CD4-positive, alpha-beta memory T cell (primary cell): ENCODE data around the gene MYOD1. TPM values are rescaled to one million over a fixed set of nuclear protein-coding genes. Genes with fewer than 3 reads are reported as not detected.

ENCODE experiments used
- CTCF ChIA-PET: fragments of 350-600 bp; sonication (Branson Sonifier 250); formaldehyde crosslinking; loops from one replicate; lab custom pipeline; 2021; ENCODE audit warnings: inconsistent platforms; ENCODE audit not compliant: partially characterized antibody; lab: Charles Lee
- POLR2A ChIA-PET: fragments of 350-600 bp; sonication (Branson Sonifier 250); formaldehyde crosslinking; loops from one replicate; lab custom pipeline; 2021; ENCODE audit not compliant: partially characterized antibody; lab: Charles Lee
- DNase-seq, 5 donors: peaks; one replicate each; pipeline versions ENCODE4 v3.0.0 to v3.0.0-alpha.2; 2020 to 2022; ENCODE audit warnings: mixed read lengths in 1 of 5
- H3K27ac ChIP-seq: one replicate; pipeline ENCODE4 v1.7.0; 2013; ENCODE audit warnings: low read depth, low read length
- H3K27me3 ChIP-seq: 2 replicates; pipeline ENCODE4 v1.7.0; 2013; ENCODE audit warnings: mild to moderate bottlenecking, low read length, moderate library complexity; ENCODE audit not compliant: insufficient read depth
- H3K36me3 ChIP-seq: 2 replicates; pipeline ENCODE4 v1.7.0; 2013; ENCODE audit warnings: mild to moderate bottlenecking, low read length, moderate library complexity; ENCODE audit not compliant: insufficient read depth
- H3K4me1 ChIP-seq: 2 replicates; pipeline ENCODE4 v1.7.0; 2013; ENCODE audit warnings: mild to moderate bottlenecking, low read length, moderate library complexity; ENCODE audit not compliant: insufficient read depth
- H3K4me3 ChIP-seq, 2 donors: one replicate each; pipeline ENCODE4 v1.7.0; 2013; ENCODE audit warnings: low read length in 2 of 2, mild to moderate bottlenecking in 1 of 2
- H3K9me3 ChIP-seq, 2 donors: one replicate each; pipeline ENCODE4 v1.7.0; 2013; ENCODE audit warnings: low read length in 2 of 2, control low read depth in 1 of 2; ENCODE audit not compliant: control insufficient read depth in 1 of 2
- H3K27ac Mint-ChIP-seq, 7 donors: one replicate each; pipeline ENCODE4 v1.8.0; 2020 to 2021; ENCODE audit warnings: mixed read lengths in 7 of 7, mild to moderate bottlenecking in 6 of 7, inconsistent platforms in 3 of 7, moderate library complexity in 3 of 7
- H3K27me3 Mint-ChIP-seq, 2 donors: one replicate each; pipeline ENCODE4 v1.8.0; 2020 to 2021; ENCODE audit warnings: mixed read lengths in 2 of 2
- H3K36me3 Mint-ChIP-seq, 2 donors: one replicate each; pipeline ENCODE4 v1.8.0; 2020 to 2021; ENCODE audit warnings: mixed read lengths in 2 of 2, inconsistent platforms in 1 of 2, mild to moderate bottlenecking in 1 of 2
- H3K4me1 Mint-ChIP-seq, 4 donors: one replicate each; pipeline ENCODE4 v1.8.0; 2020 to 2021; ENCODE audit warnings: mixed read lengths in 4 of 4, mild to moderate bottlenecking in 1 of 4
- H3K4me3 Mint-ChIP-seq, 8 donors: one replicate each; pipeline ENCODE4 v1.8.0; 2020 to 2021; ENCODE audit warnings: mixed read lengths in 8 of 8, mild to moderate bottlenecking in 7 of 8, moderate library complexity in 6 of 8, inconsistent platforms in 3 of 8
- H3K9me3 Mint-ChIP-seq, 8 donors: one replicate each; pipeline ENCODE4 v1.8.0; 2020 to 2021; ENCODE audit warnings: mixed read lengths in 8 of 8, mild to moderate bottlenecking in 5 of 8, inconsistent platforms in 3 of 8, moderate library complexity in 1 of 8
- intact Hi-C: fragments of 100-400 bp; cut with micrococcal nuclease; formaldehyde crosslinking; loops from one replicate; pipeline ENCODE4 v1.15.1; 2023
- polyA plus RNA-seq, 2 donors: library from polyadenylated mRNA; unstranded; fragments of 300-500 nt; fragmentation: Illumina TruSeq; gene quantifications; one replicate each; pipeline ENCODE4 v1.2.3, GENCODE V29; 2021
- total RNA-seq, 2 experiments: library from RNA; stranded (reverse); gene quantifications; one replicate each; pipeline ENCODE4 v1.2.3, GENCODE V29; 2021

Gene MYOD1
- total and polyA plus RNA-seq, 4 experiments from 2014 or later: not detected

GRCh38 chr11:17703951-17704350 is 15.4 kb upstream of the MYOD1 start:
- no peak overlapping the region for H3K27ac Mint-ChIP-seq
- intact Hi-C loops: no loop called here
- Histone ChIP-seq H3K27ac (no peak overlapping the region), H3K9me3 (no peaks in the 10 kb centered on the region), H3K27me3 (no peaks in the 10 kb centered on the region), H3K4me3 (no peak overlapping the region), H3K4me1 (no peaks in the 10 kb centered on the region), H3K36me3 (no peaks in the 10 kb centered on the region)
- no peak overlapping the region for H3K4me3 Mint-ChIP-seq
- DNase-seq: no peak
- H3K4me1 Mint-ChIP-seq: no peaks in the 10 kb centered on the region
- peaks cover 12 to 20% of the 10 kb centered on the region in 2 donors for H3K27me3 Mint-ChIP-seq
- no peaks in the 10 kb centered on the region for H3K36me3 Mint-ChIP-seq
- H3K9me3 Mint-ChIP-seq: peaks cover 0 to 2% (median 0%) of the 10 kb centered on the region in 8 donors
- CTCF ChIA-PET: no interaction called here
- POLR2A ChIA-PET: no interaction called here

GRCh38 chr11:17707830-17708229 is 11.5 kb upstream of the MYOD1 start:
- H3K9me3 Mint-ChIP-seq: peaks cover 0 to 4% (median 0%) of the 10 kb centered on the region in 8 donors
- H3K4me1 ChIP-seq: no peaks in the 10 kb centered on the region
- H3K36me3 ChIP-seq: no peaks in the 10 kb centered on the region
- no peak overlapping the region for H3K4me3 ChIP-seq
- H3K27me3 ChIP-seq: no peaks in the 10 kb centered on the region
- intact Hi-C loops: no loop called here
- H3K27ac ChIP-seq: no peak overlapping the region
- POLR2A ChIA-PET: no interaction called here
- no peaks in the 10 kb centered on the region for H3K4me1 Mint-ChIP-seq
- no peaks in the 10 kb centered on the region for H3K36me3 Mint-ChIP-seq
- no peak overlapping the region for H3K27ac Mint-ChIP-seq
- CTCF ChIA-PET: interaction anchor here (1.2 kb wide), 1 partner anchor 23 kb away, joined by 5 read pairs; no protein-coding TSS in a partner anchor
- DNase-seq: no peak
- no peaks in the 10 kb centered on the region for H3K9me3 ChIP-seq
- no peak overlapping the region for H3K4me3 Mint-ChIP-seq
- H3K27me3 Mint-ChIP-seq: peaks cover 16 to 17% of the 10 kb centered on the region in 2 donors

GRCh38 chr11:17711836-17712235 is 7.5 kb upstream of the MYOD1 start:
- ChIA-PET CTCF (interaction anchor here (0.6 kb wide), 1 partner anchor 43 kb away, joined by 3 read pairs; no protein-coding TSS in a partner anchor), POLR2A (no interaction called here)
- no peaks in the 10 kb centered on the region for H3K4me1 Mint-ChIP-seq
- Histone ChIP-seq H3K27me3 (no peaks in the 10 kb centered on the region), H3K4me1 (no peaks in the 10 kb centered on the region), H3K27ac (no peak overlapping the region), H3K4me3 (no peak overlapping the region), H3K9me3 (no peaks in the 10 kb centered on the region), H3K36me3 (no peaks in the 10 kb centered on the region)
- peaks cover 10 to 16% of the 10 kb centered on the region in 2 donors for H3K27me3 Mint-ChIP-seq
- H3K36me3 Mint-ChIP-seq: no peaks in the 10 kb centered on the region
- H3K27ac Mint-ChIP-seq: no peak overlapping the region
- peaks cover 0 to 4% (median 0%) of the 10 kb centered on the region in 8 donors for H3K9me3 Mint-ChIP-seq
- no peak for DNase-seq
- intact Hi-C loops: no loop called here
- no peak overlapping the region for H3K4me3 Mint-ChIP-seq

GRCh38 chr11:17713851-17714250 is 5.5 kb upstream of the MYOD1 start:
- Histone ChIP-seq H3K4me1 (no peaks in the 10 kb centered on the region), H3K9me3 (no peaks in the 10 kb centered on the region), H3K36me3 (no peaks in the 10 kb centered on the region), H3K27ac (no peak overlapping the region), H3K27me3 (no peaks in the 10 kb centered on the region), H3K4me3 (no peak overlapping the region)
- Mint-ChIP-seq H3K4me3 (no peak overlapping the region), H3K36me3 (no peaks in the 10 kb centered on the region), H3K27ac (no peak overlapping the region), H3K9me3 (peaks cover 0 to 2% (median 0%) of the 10 kb centered on the region in 8 donors), H3K4me1 (no peaks in the 10 kb centered on the region), H3K27me3 (peaks cover 11 to 13% of the 10 kb centered on the region in 2 donors)
- intact Hi-C loops: no loop called here
- ChIA-PET POLR2A (no interaction called here), CTCF (no interaction called here)
- no peak for DNase-seq

GRCh38 chr11:17714356-17714854 is 5.0 kb upstream of the MYOD1 start:
- CTCF ChIA-PET: no interaction called here

GRCh38 chr11:17714870-17715269 is 4.5 kb upstream of the MYOD1 start:
- Histone ChIP-seq H3K4me3 (no peak overlapping the region), H3K9me3 (no peaks in the 10 kb centered on the region), H3K27me3 (no peaks in the 10 kb centered on the region), H3K27ac (no peak overlapping the region), H3K4me1 (no peaks in the 10 kb centered on the region), H3K36me3 (no peaks in the 10 kb centered on the region)
- Mint-ChIP-seq H3K4me1 (no peaks in the 10 kb centered on the region), H3K4me3 (no peak overlapping the region), H3K27me3 (peaks cover 11 to 13% of the 10 kb centered on the region in 2 donors), H3K9me3 (peaks cover 0 to 3% (median 0%) of the 10 kb centered on the region in 8 donors), H3K27ac (no peak overlapping the region), H3K36me3 (no peaks in the 10 kb centered on the region)
- no peak for DNase-seq
- intact Hi-C loops: no loop called here
- ChIA-PET CTCF (no interaction called here), POLR2A (no interaction called here)

More at GRCh38 chr11:17714356-17714854, 5.0 kb upstream of the MYOD1 start:
- no peak overlapping the region for H3K27ac Mint-ChIP-seq
- no peaks in the 10 kb centered on the region for H3K4me1 ChIP-seq
- no peaks in the 10 kb centered on the region for H3K9me3 ChIP-seq
- H3K27ac ChIP-seq: no peak overlapping the region
- peaks cover 0 to 3% (median 0%) of the 10 kb centered on the region in 8 donors for H3K9me3 Mint-ChIP-seq
- POLR2A ChIA-PET: no interaction called here
- peaks cover 13% of the 10 kb centered on the region in 2 donors for H3K27me3 Mint-ChIP-seq
- no peaks in the 10 kb centered on the region for H3K36me3 ChIP-seq
- H3K36me3 Mint-ChIP-seq: no peaks in the 10 kb centered on the region
- no peak for DNase-seq
- no peaks in the 10 kb centered on the region for H3K27me3 ChIP-seq
- H3K4me3 Mint-ChIP-seq: no peak overlapping the region
- H3K4me1 Mint-ChIP-seq: no peaks in the 10 kb centered on the region
- no peak overlapping the region for H3K4me3 ChIP-seq
- intact Hi-C loops: no loop called here

GRCh38 chr11:17716807-17717206 is 2.6 kb upstream of the MYOD1 start:
- H3K27me3 ChIP-seq: peaks cover 6% of the 10 kb centered on the region
- peaks cover 0 to 3% (median 0%) of the 10 kb centered on the region in 8 donors for H3K9me3 Mint-ChIP-seq
- CTCF ChIA-PET: interaction anchor here (0.9 kb wide), 1 partner anchor 14 kb away, joined by 4 read pairs; no protein-coding TSS in a partner anchor

More at GRCh38 chr11:17716807-17717206, 2.6 kb upstream of the MYOD1 start:
- H3K27me3 Mint-ChIP-seq: peaks cover 11 to 17% of the 10 kb centered on the region in 2 donors
- H3K36me3 ChIP-seq: no peaks in the 10 kb centered on the region
- no peaks in the 10 kb centered on the region for H3K4me1 ChIP-seq
- H3K9me3 ChIP-seq: no peaks in the 10 kb centered on the region
- H3K27ac ChIP-seq: no peak overlapping the region
- DNase-seq: no peak
- H3K4me1 Mint-ChIP-seq: no peaks in the 10 kb centered on the region
- intact Hi-C loops: no loop called here
- H3K4me3 Mint-ChIP-seq: no peak overlapping the region
- H3K27ac Mint-ChIP-seq: no peak overlapping the region
- POLR2A ChIA-PET: no interaction called here
- no peak overlapping the region for H3K4me3 ChIP-seq
- no peaks in the 10 kb centered on the region for H3K36me3 Mint-ChIP-seq
